ENCODE data around the gene DIP2C. TPM values are rescaled to one million over a fixed set of nuclear protein-coding genes. Genes with fewer than 3 reads are reported as not detected.

DIP2C gene
- total RNA-seq, 1 donor from 2014 or later: 30.8 TPM

- Histone ChIP-seq H3K9me3 (replicated peaks) (no peaks in the 10 kb centered on the region), H3K27me3 (ENCODE audit: low read depth) (no peaks in the 10 kb centered on the region), H3K27ac (replicated peaks) (no peak overlapping the region), H3K36me3 (peaks cover 81% of the 10 kb centered on the region), H3K4me3 (no peak overlapping the region), H3K4me1 (peaks cover 13% of the 10 kb centered on the region)
- no peak for DNase-seq
- TF ChIP-seq, protein P1, sequence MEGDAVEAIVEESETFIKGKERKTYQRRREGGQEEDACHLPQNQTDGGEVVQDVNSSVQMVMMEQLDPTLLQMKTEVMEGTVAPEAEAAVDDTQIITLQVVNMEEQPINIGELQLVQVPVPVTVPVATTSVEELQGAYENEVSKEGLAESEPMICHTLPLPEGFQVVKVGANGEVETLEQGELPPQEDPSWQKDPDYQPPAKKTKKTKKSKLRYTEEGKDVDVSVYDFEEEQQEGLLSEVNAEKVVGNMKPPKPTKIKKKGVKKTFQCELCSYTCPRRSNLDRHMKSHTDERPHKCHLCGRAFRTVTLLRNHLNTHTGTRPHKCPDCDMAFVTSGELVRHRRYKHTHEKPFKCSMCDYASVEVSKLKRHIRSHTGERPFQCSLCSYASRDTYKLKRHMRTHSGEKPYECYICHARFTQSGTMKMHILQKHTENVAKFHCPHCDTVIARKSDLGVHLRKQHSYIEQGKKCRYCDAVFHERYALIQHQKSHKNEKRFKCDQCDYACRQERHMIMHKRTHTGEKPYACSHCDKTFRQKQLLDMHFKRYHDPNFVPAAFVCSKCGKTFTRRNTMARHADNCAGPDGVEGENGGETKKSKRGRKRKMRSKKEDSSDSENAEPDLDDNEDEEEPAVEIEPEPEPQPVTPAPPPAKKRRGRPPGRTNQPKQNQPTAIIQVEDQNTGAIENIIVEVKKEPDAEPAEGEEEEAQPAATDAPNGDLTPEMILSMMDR (IDR thresholded peaks at IDR 0.05; ENCODE audit: borderline replicate concordance): no peak
- intact Hi-C loops (cut with micrococcal nuclease): no loop called here
These were observed 404.3 kb downstream of the DIP2C start for GRCh38 chr10:285216-285615.

DNA sequence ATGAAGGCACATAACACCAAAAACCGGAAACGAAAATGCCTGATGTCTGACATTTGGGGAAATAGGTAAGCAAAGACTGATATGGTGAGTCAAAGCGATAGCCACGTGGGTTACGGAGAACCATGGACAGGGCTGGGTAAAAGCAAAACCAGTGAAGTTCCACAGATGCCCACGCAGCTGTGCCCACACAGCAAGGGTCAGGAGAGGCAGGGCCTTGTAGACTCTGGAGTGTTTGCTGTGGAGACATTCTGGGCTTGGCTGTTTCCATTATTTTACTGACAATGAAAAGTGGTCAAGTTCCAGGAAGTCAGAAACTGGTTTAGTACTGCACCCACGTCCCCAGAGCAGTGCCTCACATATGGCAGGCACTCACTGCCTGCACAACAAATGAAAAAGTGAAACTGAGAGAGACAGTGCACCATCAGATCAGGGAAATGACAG, 405.5 kb downstream of the DIP2C start:
- no peak for DNase-seq
- no peak overlapping the region for H3K27ac ChIP-seq (replicated peaks)
- no peaks in the 10 kb centered on the region for H3K9me3 ChIP-seq (replicated peaks)
- intact Hi-C loops (cut with micrococcal nuclease): no loop called here
- H3K4me1 ChIP-seq: peaks cover 23% of the 10 kb centered on the region
- H3K36me3 ChIP-seq: peaks cover 80% of the 10 kb centered on the region
- no peak overlapping the region for H3K4me3 ChIP-seq
- TF ChIP-seq, protein P1 (IDR thresholded peaks at IDR 0.05; ENCODE audit: borderline replicate concordance): no peak
- H3K27me3 ChIP-seq (ENCODE audit: low read depth): no peaks in the 10 kb centered on the region

- Histone ChIP-seq H3K36me3 (peaks cover 78% of the 10 kb centered on the region), H3K27me3 (ENCODE audit: low read depth) (no peaks in the 10 kb centered on the region), H3K4me1 (peaks cover 32% of the 10 kb centered on the region), H3K4me3 (no peak overlapping the region), H3K27ac (replicated peaks) (no peak overlapping the region), H3K9me3 (replicated peaks) (no peaks in the 10 kb centered on the region)
- intact Hi-C loops (cut with micrococcal nuclease): no loop called here
- TF ChIP-seq, protein P1 (IDR thresholded peaks at IDR 0.05; ENCODE audit: borderline replicate concordance): no peak
- DNase-seq: no peak
These were observed 406.4 kb downstream of the DIP2C start for GRCh38 chr10:283140-283479.

GRCh38 chr10:282294-283139, 407.0 kb downstream of the DIP2C start:
- Histone ChIP-seq H3K9me3 (replicated peaks) (no peaks in the 10 kb centered on the region), H3K27me3 (ENCODE audit: low read depth) (no peaks in the 10 kb centered on the region), H3K27ac (replicated peaks) (no peak overlapping the region), H3K36me3 (peaks cover 78% of the 10 kb centered on the region), H3K4me3 (no peak overlapping the region), H3K4me1 (peaks cover 33% of the 10 kb centered on the region)
- TF ChIP-seq, protein P1 (IDR thresholded peaks at IDR 0.05; ENCODE audit: borderline replicate concordance): no peak
- intact Hi-C loops (cut with micrococcal nuclease): no loop called here
- DNase-seq: no peak

DNA sequence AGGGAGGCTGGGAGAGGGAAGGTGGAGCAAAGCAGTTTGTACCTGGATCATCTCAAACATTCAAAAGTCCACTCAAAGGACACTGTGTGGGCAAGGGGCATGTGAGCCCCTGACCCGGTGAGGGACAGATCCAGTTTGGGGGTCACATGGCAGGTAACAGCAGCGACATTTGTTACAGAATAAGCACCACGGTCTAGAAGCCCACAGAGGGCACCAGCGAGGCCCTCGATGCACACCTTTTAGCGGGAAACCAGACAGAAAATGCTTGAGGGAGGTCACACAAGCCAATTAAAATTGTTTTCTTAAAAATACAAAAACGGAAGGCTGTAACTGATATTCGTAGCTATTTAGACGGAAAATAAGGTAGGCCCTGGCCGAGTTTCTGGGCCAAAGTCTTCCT, 409.8 kb downstream of the DIP2C start:
- Histone ChIP-seq H3K27me3 (ENCODE audit: low read depth) (no peaks in the 10 kb centered on the region), H3K4me3 (no peak overlapping the region), H3K36me3 (peaks cover 72% of the 10 kb centered on the region), H3K9me3 (replicated peaks) (no peaks in the 10 kb centered on the region), H3K4me1 (peaks cover 29% of the 10 kb centered on the region), H3K27ac (replicated peaks) (peak overlapping the region; percentile 61)
- TF ChIP-seq, protein P1 (IDR thresholded peaks at IDR 0.05; ENCODE audit: borderline replicate concordance): no peak
- intact Hi-C loops (cut with micrococcal nuclease): no loop called here
- DNase-seq: no peak
